Sigmoid colon (tissue), 7 donors: Measurements from ENCODE around the gene TFEB. TPM values are rescaled to one million over a fixed set of nuclear protein-coding genes. Genes with fewer than 3 reads are reported as not detected.

ENCODE experiments used
- DNase-seq: peaks from one replicate; pipeline ENCODE4 v3.0.0-alpha.2; 2019
- H3K27ac ChIP-seq, 4 donors: fragments of 200-600 bp; sonication (generic); one replicate each; pipeline ENCODE4 v1.5.1; 2016 to 2019; ENCODE audit warnings: mild to moderate bottlenecking in 1 of 4
- H3K27me3 ChIP-seq, 3 donors: fragments of 200-600 bp; sonication (generic); one replicate each; pipeline ENCODE4 v1.5.1; 2019; ENCODE audit warnings: mild to moderate bottlenecking in 1 of 3
- H3K36me3 ChIP-seq, 4 donors: fragments of 200-600 bp; sonication (generic); one replicate each; pipeline ENCODE4 v1.5.1; 2016 to 2019
- H3K4me1 ChIP-seq, 4 donors: fragments of 200-600 bp; sonication (generic); one replicate each; pipeline ENCODE4 v1.5.1; 2017 to 2019
- H3K4me3 ChIP-seq, 4 donors: fragments of 200-600 bp; sonication (generic); one replicate each; pipeline ENCODE4 v1.5.1; 2017 to 2019; ENCODE audit warnings: mild to moderate bottlenecking in 2 of 4, moderate library complexity in 1 of 4
- H3K9me3 ChIP-seq, 4 donors: fragments of 200-600 bp in 3 of 4; sonication (generic) in 3 of 4; one replicate each; pipeline versions ENCODE4 v1.5.1 to v1.6.1; 2013 to 2019
- CTCF ChIP-seq, 4 experiments: fragments of 450-650 bp in 3 of 4; fragments of 200-600 bp in 1 of 4; IDR thresholded peaks; one replicate each; pipeline ENCODE4 v1.5.1; 2016 to 2019; ENCODE audit warnings: antibody characterized with exemption in 4 of 4, mild to moderate bottlenecking in 3 of 4, moderate library complexity in 2 of 4
- EP300 ChIP-seq, 4 donors: sonication (generic); formaldehyde crosslinking; IDR thresholded peaks; one replicate each; pipeline ENCODE4 v1.6.1; 2017; ENCODE audit warnings: antibody characterized with exemption in 4 of 4
- POLR2A ChIP-seq, 2 donors: fragments of 450-650 bp; IDR thresholded peaks; one replicate each; pipeline ENCODE4 v1.6.1; 2016; ENCODE audit warnings: antibody characterized with exemption in 2 of 2, mild to moderate bottlenecking in 2 of 2, moderate library complexity in 2 of 2
- POLR2AphosphoS5 ChIP-seq, 4 donors: sonication (generic); formaldehyde crosslinking; IDR thresholded peaks; one replicate each; pipeline ENCODE4 v1.6.1; 2017; ENCODE audit warnings: antibody characterized with exemption in 4 of 4
- WGBS, 2 donors: extraction: QIAGEN DNeasy Blood & Tissue Kit; methylation state at CpG; one replicate each; pipeline ENCODE4 v1.1.7; 2013; 5-methylcytosine and 5-hydroxymethylcytosine counted together
- intact Hi-C: fragments of 100-400 bp; cut with DNase I; formaldehyde crosslinking; loops from one replicate; pipeline ENCODE4 v1.15.1; 2023
- polyA plus RNA-seq, 3 donors: library from polyadenylated mRNA; stranded (reverse); fragments of 200-250 nt; gene quantifications; one replicate each; pipeline ENCODE4 v1.2.3, GENCODE V29; 2013
- total RNA-seq, 4 donors: library from RNA; depleted of rRNA; stranded (reverse); fragments of >200 nt; gene quantifications; one replicate each; pipeline ENCODE4 v1.1.0, GENCODE V29; 2016
- donor health status: healthy with polysubstance abuse.
- donor health status: Bipolar disorder and iron deficiency.
- donor health status: healthy.

Gene TFEB
- total and polyA plus RNA-seq, 7 donors = 21.0 to 40.9 (median 28.2) TPM

DNA sequence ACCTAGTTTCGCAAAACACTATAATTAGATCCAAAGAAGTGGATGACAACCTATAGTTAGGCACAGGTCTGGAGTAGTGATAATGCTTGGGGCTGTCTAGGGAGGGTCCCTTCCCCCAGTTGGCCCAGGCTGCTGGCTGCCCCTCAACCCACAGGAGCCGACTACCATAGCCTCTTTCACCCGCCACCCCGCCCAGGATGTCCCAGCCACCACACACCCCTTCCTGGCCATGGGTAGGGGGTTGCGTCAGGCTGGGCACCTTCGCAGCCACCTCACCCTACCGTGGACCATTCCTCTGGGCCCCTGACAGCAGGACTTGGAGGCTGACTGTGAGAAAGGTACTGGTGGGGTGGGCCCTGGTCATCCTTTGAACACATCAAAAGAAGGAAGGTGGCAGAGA is 8.5 kb downstream of the TFEB start:
- H3K4me1 ChIP-seq = peaks cover 0 to 69% (median 54%) of the 10 kb centered on the region in 4 donors
- no peak for TF ChIP-seq CTCF (IDR thresholded peaks at IDR 0.05)
- no peak for TF ChIP-seq POLR2AphosphoS5 (IDR thresholded peaks at IDR 0.05)
- TF ChIP-seq POLR2A (IDR thresholded peaks at IDR 0.05) = no peak
- no peak for TF ChIP-seq EP300 (IDR thresholded peaks at IDR 0.05)
- 64 to 74% methylated on average over 7 of the region's 7 CpGs for WGBS, 2 donors

GRCh38 chr6:41724586-41725501 is 10.6 kb downstream of the TFEB start:
- no peak overlapping the region for H3K27ac ChIP-seq
- peaks cover 0 to 60% (median 47%) of the 10 kb centered on the region in 4 donors for H3K4me1 ChIP-seq
- H3K9me3 ChIP-seq = no peaks in the 10 kb centered on the region
- 78 to 80% methylated on average over 13 of the region's 13 CpGs for WGBS, 2 donors
- intact Hi-C loops = no loop called here
- H3K4me3 ChIP-seq = no peak overlapping the region
- DNase-seq = no peak
- H3K36me3 ChIP-seq = no peaks in the 10 kb centered on the region
- TF ChIP-seq CTCF (IDR thresholded peaks at IDR 0.05) = no peak
- no peak for TF ChIP-seq EP300 (IDR thresholded peaks at IDR 0.05)
- TF ChIP-seq POLR2A (IDR thresholded peaks at IDR 0.05) = no peak
- TF ChIP-seq POLR2AphosphoS5 (IDR thresholded peaks at IDR 0.05) = no peak
- no peaks in the 10 kb centered on the region for H3K27me3 ChIP-seq

More for the DNA sequence above, 8.5 kb downstream of the TFEB start:
- H3K9me3 ChIP-seq = no peaks in the 10 kb centered on the region
- peaks cover 0 to 5% (median 0%) of the 10 kb centered on the region in 4 donors for H3K36me3 ChIP-seq
- H3K27ac ChIP-seq = no peak overlapping the region
- no peak overlapping the region for H3K4me3 ChIP-seq
- DNase-seq = no peak
- intact Hi-C loops = no loop called here
- H3K27me3 ChIP-seq = no peaks in the 10 kb centered on the region

GRCh38 chr6:41724228-41724580 is 11.2 kb downstream of the TFEB start:
- Histone ChIP-seq H3K27me3 (no peaks in the 10 kb centered on the region), H3K27ac (peak overlapping the region in 3 of 4 donors; percentile 44 to 53 (median 47)), H3K4me1 (peaks cover 0 to 64% (median 43%) of the 10 kb centered on the region in 4 donors), H3K36me3 (no peaks in the 10 kb centered on the region), H3K4me3 (no peak overlapping the region), H3K9me3 (no peaks in the 10 kb centered on the region)
- WGBS, 2 donors = 64 to 90% methylated on average over 7 of the region's 7 CpGs
- intact Hi-C loops = no loop called here
- no peak for TF ChIP-seq CTCF (IDR thresholded peaks at IDR 0.05)
- no peak for TF ChIP-seq EP300 (IDR thresholded peaks at IDR 0.05)
- no peak for TF ChIP-seq POLR2AphosphoS5 (IDR thresholded peaks at IDR 0.05)
- TF ChIP-seq POLR2A (IDR thresholded peaks at IDR 0.05) = no peak
- DNase-seq = no peak

- H3K36me3 ChIP-seq = no peaks in the 10 kb centered on the region
- intact Hi-C loops = no loop called here
- H3K4me1 ChIP-seq = peaks cover 0 to 59% (median 37%) of the 10 kb centered on the region in 4 donors
- peak; percentile 91 for DNase-seq
- no peaks in the 10 kb centered on the region for H3K9me3 ChIP-seq
- WGBS, 2 donors = 54 to 82% methylated on average over 21 of the region's 21 CpGs
- H3K27ac ChIP-seq = peak overlapping the region; percentile 39 to 53 (median 46)
- TF ChIP-seq POLR2AphosphoS5 (IDR thresholded peaks at IDR 0.05) (peak in 2 of 4 donors; percentile 10 to 41), CTCF (IDR thresholded peaks at IDR 0.05) (no peak)
- H3K4me3 ChIP-seq = no peak overlapping the region
- no peaks in the 10 kb centered on the region for H3K27me3 ChIP-seq
Observed at GRCh38 chr6:41723530-41724227, 11.7 kb downstream of the TFEB start.
